IMR-90 (cell line): ENCODE results near the gene TEX264. TPM values are rescaled to one million over a fixed set of nuclear protein-coding genes. Genes with fewer than 3 reads are reported as not detected.

Experiments used
- ATAC-seq: fragments of 200-7000 bp; cut with Tn5 transposase; 2 replicates; pipeline ENCODE4 v1.9.1; 2020; ENCODE audit warnings: low read depth, mild to moderate bottlenecking, moderate library complexity
- BruUV-seq: library from RNA; stranded (reverse); fragments of 400-500 nt; replicated peaks from 2 replicates; lab custom pipeline; 2021; lab: Mats Ljungman, UMichigan
- CTCF ChIA-PET: fragments of 300-600 bp; formaldehyde crosslinking; extraction: SDS; loops from one replicate; lab custom pipeline; 2021; ENCODE audit warnings: antibody characterized with exemption; lab: Yijun Ruan, JAX
- POLR2A ChIA-PET: fragments of 300-600 bp; sonication (Branson Sonifier 250); formaldehyde crosslinking; loops from one replicate; lab custom pipeline; 2022; ENCODE audit warnings: antibody characterized with exemption; ENCODE audit not compliant: unreplicated experiment; lab: Charles Lee
- DNase-seq: peaks from one replicate; pipeline ENCODE4 v3.0.0; 2013
- H2AFZ ChIP-seq: replicated peaks from 2 replicates; pipeline ENCODE3; 2013; ENCODE audit warnings: low read length, mild to moderate bottlenecking; ENCODE audit not compliant: poor library complexity
- H2AK5ac ChIP-seq: 2 replicates; pipeline ENCODE4 v1.6.1; 2013; ENCODE audit warnings: low read depth, low read length, inconsistent platforms
- H2AK9ac ChIP-seq: replicated peaks from 2 replicates; pipeline ENCODE3; 2013; ENCODE audit warnings: mild to moderate bottlenecking, low read depth, low read length, moderate library complexity; ENCODE audit not compliant: poor library complexity
- H2BK120ac ChIP-seq: 2 replicates; pipeline ENCODE4 v1.6.1; 2013; ENCODE audit warnings: low read depth, low read length, inconsistent platforms
- H2BK15ac ChIP-seq: 3 replicates; pipeline ENCODE4 v1.6.1; 2013; ENCODE audit warnings: low read depth, low read length, inconsistent platforms
- H2BK20ac ChIP-seq: 2 replicates; pipeline ENCODE4 v1.6.1; 2013; ENCODE audit warnings: low read depth, mild to moderate bottlenecking, inconsistent platforms, low read length, moderate library complexity
- H2BK5ac ChIP-seq: 2 replicates; pipeline ENCODE4 v1.6.1; 2013; ENCODE audit warnings: mild to moderate bottlenecking, low read depth, low read length, inconsistent platforms; ENCODE audit not compliant: poor library complexity, severe bottlenecking
- H3K14ac ChIP-seq: replicated peaks from 2 replicates; pipeline ENCODE4 v1.6.1; 2013; ENCODE audit warnings: low read depth, low read length, inconsistent platforms
- H3K18ac ChIP-seq: 2 replicates; pipeline ENCODE4 v1.6.1; 2013; ENCODE audit warnings: low read depth, low read length, control low read depth
- H3K23ac ChIP-seq: 2 replicates; pipeline ENCODE4 v1.6.1; 2013; ENCODE audit warnings: low read depth, low read length, inconsistent platforms
- H3K27ac ChIP-seq: 2 replicates; pipeline ENCODE4 v1.5.1; 2013; ENCODE audit warnings: mild to moderate bottlenecking, control low read depth, low read length; ENCODE audit not compliant: insufficient read depth
- H3K27me3 ChIP-seq: 2 replicates; pipeline ENCODE4 v1.6.1; 2013; ENCODE audit warnings: low read length; ENCODE audit not compliant: control insufficient read depth, insufficient read depth
- H3K36me3 ChIP-seq: 2 replicates; pipeline ENCODE4 v1.6.1; 2013; ENCODE audit warnings: low read length, mixed read lengths; ENCODE audit not compliant: control insufficient read depth, insufficient read depth
- H3K4ac ChIP-seq: 2 replicates; pipeline ENCODE4 v1.6.1; 2013; ENCODE audit warnings: low read depth, low read length, inconsistent platforms
- H3K4me1 ChIP-seq: 2 replicates; pipeline ENCODE4 v1.6.1; 2013; ENCODE audit warnings: low read length, mixed read lengths; ENCODE audit not compliant: control insufficient read depth, insufficient read depth
- H3K4me2 ChIP-seq: 2 replicates; pipeline ENCODE4 v1.6.1; 2013; ENCODE audit warnings: low read depth, mild to moderate bottlenecking, control low read depth, low read length, moderate library complexity
- H3K4me3 ChIP-seq: 2 replicates; pipeline ENCODE4 v1.5.1; 2013; ENCODE audit warnings: low read depth, mild to moderate bottlenecking, control low read depth, low read length, moderate library complexity; ENCODE audit not compliant: insufficient read depth
- H3K56ac ChIP-seq: 2 replicates; pipeline ENCODE4 v1.6.1; 2013; ENCODE audit warnings: low read length, inconsistent platforms; ENCODE audit not compliant: insufficient read depth; ENCODE audit errors: extremely low read depth
- H3K79me1 ChIP-seq, 2 experiments: 2 replicates each; pipeline ENCODE4 v1.6.1; 2013; ENCODE audit warnings: low read length in 2 of 2, inconsistent platforms in 1 of 2, low read depth in 1 of 2
- H3K9ac ChIP-seq: 2 replicates; pipeline ENCODE4 v1.6.1; 2013; ENCODE audit warnings: low read depth, low read length, control low read depth
- H3K9me1 ChIP-seq: 2 replicates; pipeline ENCODE4 v1.6.1; 2013; ENCODE audit warnings: low read length, inconsistent platforms; ENCODE audit not compliant: insufficient read depth
- H3K9me3 ChIP-seq: 2 replicates; pipeline ENCODE4 v1.6.1; 2013; ENCODE audit warnings: low read length; ENCODE audit not compliant: control insufficient read depth, insufficient read depth
- H4K20me1 ChIP-seq: 2 replicates; pipeline ENCODE4 v1.6.1; 2013; ENCODE audit warnings: low read length, inconsistent platforms; ENCODE audit not compliant: insufficient read depth
- H4K5ac ChIP-seq: 2 replicates; pipeline ENCODE4 v1.6.1; 2013; ENCODE audit warnings: mild to moderate bottlenecking, low read depth, low read length, control low read depth
- H4K8ac ChIP-seq, 2 experiments: 2 replicates each; pipeline ENCODE4 v1.6.1; 2013; ENCODE audit warnings: low read depth in 2 of 2, low read length in 2 of 2, control low read depth in 1 of 2, inconsistent platforms in 1 of 2
- H4K91ac ChIP-seq: 2 replicates; pipeline ENCODE4 v1.6.1; 2013; ENCODE audit warnings: low read depth, low read length, inconsistent platforms; ENCODE audit not compliant: insufficient read depth
- BHLHE40 ChIP-seq: fragments of 150-350 bp; IDR thresholded peaks from 2 replicates; pipeline ENCODE4 v1.6.1; 2016; ENCODE audit warnings: mild to moderate bottlenecking, low read depth, low read length
- CEBPB ChIP-seq: IDR thresholded peaks from 2 replicates; pipeline ENCODE4 v1.6.1; 2012; ENCODE audit warnings: low read depth, low read length, improper control_type of control experiment
- CHD1 ChIP-seq: IDR thresholded peaks from 2 replicates; pipeline ENCODE4 v1.6.1; 2012; ENCODE audit warnings: low read depth, low read length, improper control_type of control experiment
- ELK1 ChIP-seq: fragments of 150-350 bp; IDR thresholded peaks from 2 replicates; pipeline ENCODE4 v1.6.1; 2016; ENCODE audit warnings: low read depth, mild to moderate bottlenecking, low read length, moderate library complexity, borderline replicate concordance
- FOS ChIP-seq: fragments of 150-350 bp; IDR thresholded peaks from 2 replicates; pipeline ENCODE4 v1.6.1; 2016; ENCODE audit warnings: low read depth, low read length
- MAFK ChIP-seq: IDR thresholded peaks from 2 replicates; pipeline ENCODE4 v1.6.1; 2012; ENCODE audit warnings: low read depth, low read length, improper control_type of control experiment
- MAZ ChIP-seq: IDR thresholded peaks from 2 replicates; pipeline ENCODE4 v1.6.1; 2012; ENCODE audit warnings: low read depth, mild to moderate bottlenecking, low read length, improper control_type of control experiment, moderate library complexity, borderline replicate concordance
- MXI1 ChIP-seq: IDR thresholded peaks from 2 replicates; pipeline ENCODE4 v1.6.1; 2012; ENCODE audit warnings: low read depth, mild to moderate bottlenecking, low read length, moderate library complexity, borderline replicate concordance
- NFE2L2 ChIP-seq: fragments of 150-350 bp; IDR thresholded peaks from 2 replicates; pipeline ENCODE4 v1.6.1; 2016; ENCODE audit warnings: low read depth, mild to moderate bottlenecking, low read length
- POLR2A ChIP-seq: IDR thresholded peaks from 2 replicates; pipeline ENCODE4 v1.6.1; 2012; ENCODE audit warnings: mild to moderate bottlenecking, low read depth, low read length
- RAD21 ChIP-seq: IDR thresholded peaks from 2 replicates; pipeline ENCODE4 v1.6.1; 2012; ENCODE audit warnings: low read length, improper control_type of control experiment
- RCOR1 ChIP-seq: IDR thresholded peaks from 2 replicates; pipeline ENCODE4 v1.6.1; 2012; ENCODE audit warnings: mild to moderate bottlenecking, low read length, improper control_type of control experiment; ENCODE audit not compliant: insufficient replicate concordance
- RFX5 ChIP-seq: IDR thresholded peaks from 2 replicates; pipeline ENCODE4 v1.8.0; 2012; ENCODE audit warnings: low read depth, mild to moderate bottlenecking, low read length, moderate library complexity
- SMC3 ChIP-seq: fragments of 150-350 bp; IDR thresholded peaks from 2 replicates; pipeline ENCODE4 v1.6.1; 2016; ENCODE audit warnings: low read depth, mild to moderate bottlenecking, antibody characterized with exemption, low read length, moderate library complexity
- USF2 ChIP-seq: fragments of 150-350 bp; IDR thresholded peaks from 2 replicates; pipeline ENCODE4 v1.6.1; 2017; ENCODE audit warnings: mild to moderate bottlenecking, antibody characterized with exemption, low read length, low read depth
- WGBS, 2 experiments: methylation state at CpG; one replicate each; pipeline versions ENCODE4 v1.1.5 to v1.1.7; 2013; ENCODE audit warnings: missing lambda C conversion rate in 2 of 2; ENCODE audit not compliant: insufficient read length in 1 of 2; ENCODE audit errors: extremely low coverage in 2 of 2; 5-methylcytosine and 5-hydroxymethylcytosine counted together
- dilution Hi-C: fragments of 300-500 bp; cut with HindIII; formaldehyde crosslinking; loops from one replicate; pipeline ENCODE4 v1.14.3; 2018; ENCODE audit warnings: low sequenced_read_pairs; ENCODE audit not compliant: unreplicated experiment
- in situ Hi-C: fragments of 300-500 bp; cut with MboI; formaldehyde crosslinking; loops from 3 replicates; pipeline ENCODE4 v1.14.3; 2019; ENCODE audit warnings: low sequenced_read_pairs, inconsistent platforms, mixed read lengths
- intact Hi-C: fragments of 100-400 bp; cut with micrococcal nuclease; formaldehyde crosslinking; loops from 2 replicates; pipeline ENCODE4 v1.10.0; 2022
- polyA plus RNA-seq, 3 experiments: library from polyadenylated mRNA; depleted of rRNA; stranded (reverse); fragments of >200 nt; gene quantifications; 2 replicates each; pipeline ENCODE4 v1.2.3, GENCODE V29; 2012; ENCODE audit warnings: low replicate concordance in 1 of 3
- total RNA-seq: library from RNA; depleted of rRNA; stranded (reverse); fragments of >200 nt; gene quantifications from 2 replicates; pipeline ENCODE4 v1.2.3, GENCODE V29; 2012
- TF ChIP-seq, protein P1 (sequence below): conservative IDR thresholded peaks from 2 replicates; pipeline ENCODE4 v1.5.1; 2012; ENCODE audit warnings: mild to moderate bottlenecking, low read depth, low read length, improper control_type of control experiment

Gene TEX264
- total and polyA plus RNA-seq, 2 of the 4 experiments (the other 2 are of a cell fraction): 30.3 to 45.0 TPM

DNA sequence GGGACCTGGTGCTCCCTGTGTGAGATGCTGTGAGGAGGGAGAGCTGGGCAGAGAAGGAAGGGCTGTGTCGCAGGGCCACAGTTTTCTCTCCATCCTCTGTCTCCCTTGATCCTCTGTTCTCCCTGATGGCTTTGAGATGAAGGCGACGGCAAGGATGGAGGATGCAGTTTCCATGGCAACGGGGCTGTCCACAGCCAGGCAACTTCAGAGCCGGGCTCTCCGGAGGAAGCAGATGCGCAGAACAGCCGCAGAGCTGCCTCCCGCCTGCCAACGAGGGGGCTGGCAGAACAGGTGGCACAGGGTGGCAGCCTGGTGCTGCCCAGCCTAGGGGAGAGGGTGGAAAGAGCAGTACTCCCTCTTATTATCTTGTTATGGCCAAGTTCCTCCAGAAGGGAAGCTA is 25.9 kb downstream of the TEX264 start:
- no peaks in the 10 kb centered on the region for H3K27me3 ChIP-seq
- POLR2A ChIA-PET: no interaction called here
- intact Hi-C loops: no loop called here
- H3K9me3 ChIP-seq: no peaks in the 10 kb centered on the region
- no peak overlapping the region for H3K9ac ChIP-seq
- DNase-seq: no peak
- no peak overlapping the region for H2BK120ac ChIP-seq
- H4K91ac ChIP-seq: no peak overlapping the region
- no peak overlapping the region for H2AK9ac ChIP-seq
- no peak overlapping the region for H3K56ac ChIP-seq
- TF ChIP-seq USF2: no peak
- no peak for TF ChIP-seq RCOR1
- TF ChIP-seq ELK1: no peak
- no peak for TF ChIP-seq CEBPB
- no peak for TF ChIP-seq MAZ
- no peak for TF ChIP-seq MXI1
- TF ChIP-seq RAD21: no peak
- TF ChIP-seq SMC3: no peak
- TF ChIP-seq NFE2L2: no peak
- TF ChIP-seq FOS: no peak
- TF ChIP-seq, protein P1, sequence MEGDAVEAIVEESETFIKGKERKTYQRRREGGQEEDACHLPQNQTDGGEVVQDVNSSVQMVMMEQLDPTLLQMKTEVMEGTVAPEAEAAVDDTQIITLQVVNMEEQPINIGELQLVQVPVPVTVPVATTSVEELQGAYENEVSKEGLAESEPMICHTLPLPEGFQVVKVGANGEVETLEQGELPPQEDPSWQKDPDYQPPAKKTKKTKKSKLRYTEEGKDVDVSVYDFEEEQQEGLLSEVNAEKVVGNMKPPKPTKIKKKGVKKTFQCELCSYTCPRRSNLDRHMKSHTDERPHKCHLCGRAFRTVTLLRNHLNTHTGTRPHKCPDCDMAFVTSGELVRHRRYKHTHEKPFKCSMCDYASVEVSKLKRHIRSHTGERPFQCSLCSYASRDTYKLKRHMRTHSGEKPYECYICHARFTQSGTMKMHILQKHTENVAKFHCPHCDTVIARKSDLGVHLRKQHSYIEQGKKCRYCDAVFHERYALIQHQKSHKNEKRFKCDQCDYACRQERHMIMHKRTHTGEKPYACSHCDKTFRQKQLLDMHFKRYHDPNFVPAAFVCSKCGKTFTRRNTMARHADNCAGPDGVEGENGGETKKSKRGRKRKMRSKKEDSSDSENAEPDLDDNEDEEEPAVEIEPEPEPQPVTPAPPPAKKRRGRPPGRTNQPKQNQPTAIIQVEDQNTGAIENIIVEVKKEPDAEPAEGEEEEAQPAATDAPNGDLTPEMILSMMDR: no peak
- TF ChIP-seq CHD1: no peak
- no peak for TF ChIP-seq RFX5
- TF ChIP-seq MAFK: no peak
- no peak for TF ChIP-seq POLR2A
- no peak for TF ChIP-seq BHLHE40
- H2BK15ac ChIP-seq: no peak overlapping the region
- H4K20me1 ChIP-seq: peaks cover 4% of the 10 kb centered on the region; the same call in 1 of the 2 replicates
- peaks cover 0 to 3% of the 10 kb centered on the region in 2 experiments; a peak in 1 of 4 replicates for H3K79me1 ChIP-seq
- H3K4me1 ChIP-seq: no peaks in the 10 kb centered on the region
- H4K8ac ChIP-seq: no peak overlapping the region
- no peak overlapping the region for H3K23ac ChIP-seq
- 75% methylated on average over 3 of the region's 10 CpGs; no CpG with 5 or more reads in 1 of the 2 experiments for WGBS, 2 experiments
- H3K14ac ChIP-seq: no peak overlapping the region
- no peak overlapping the region for H3K4me2 ChIP-seq
- no TSS peak for BruUV-seq
- no peak overlapping the region for H2AK5ac ChIP-seq
- no peaks in the 10 kb centered on the region for H3K9me1 ChIP-seq
- no peak overlapping the region for H3K27ac ChIP-seq
- dilution Hi-C loops: no loop called here
- in situ Hi-C loops: loop anchor here (25.0 kb wide), 1 partner anchor 1085 kb away; the partner anchor contains the start of genes CISH and MAPKAPK3
- no peak overlapping the region for H2BK20ac ChIP-seq
- CTCF ChIA-PET: interaction anchor here (0.5 kb wide), 1 partner anchor 10 kb away, joined by 3 read pairs; no protein-coding TSS in a partner anchor
- no peak overlapping the region for H4K5ac ChIP-seq
- H3K18ac ChIP-seq: no peak overlapping the region
- no peak overlapping the region for H2AFZ ChIP-seq
- no peak for ATAC-seq
- peaks cover 40% of the 10 kb centered on the region for H3K36me3 ChIP-seq
- no peak overlapping the region for H2BK5ac ChIP-seq
- no peak overlapping the region for H3K4ac ChIP-seq
- H3K4me3 ChIP-seq: no peak overlapping the region
